Measurements from ENCODE around the gene NCBP2L. TPM values are rescaled to one million over a fixed set of nuclear protein-coding genes. Genes with fewer than 3 reads are reported as not detected.

The NCBP2L gene
- total RNA-seq, 1 donor from 2014 or later = not detected

DNA sequence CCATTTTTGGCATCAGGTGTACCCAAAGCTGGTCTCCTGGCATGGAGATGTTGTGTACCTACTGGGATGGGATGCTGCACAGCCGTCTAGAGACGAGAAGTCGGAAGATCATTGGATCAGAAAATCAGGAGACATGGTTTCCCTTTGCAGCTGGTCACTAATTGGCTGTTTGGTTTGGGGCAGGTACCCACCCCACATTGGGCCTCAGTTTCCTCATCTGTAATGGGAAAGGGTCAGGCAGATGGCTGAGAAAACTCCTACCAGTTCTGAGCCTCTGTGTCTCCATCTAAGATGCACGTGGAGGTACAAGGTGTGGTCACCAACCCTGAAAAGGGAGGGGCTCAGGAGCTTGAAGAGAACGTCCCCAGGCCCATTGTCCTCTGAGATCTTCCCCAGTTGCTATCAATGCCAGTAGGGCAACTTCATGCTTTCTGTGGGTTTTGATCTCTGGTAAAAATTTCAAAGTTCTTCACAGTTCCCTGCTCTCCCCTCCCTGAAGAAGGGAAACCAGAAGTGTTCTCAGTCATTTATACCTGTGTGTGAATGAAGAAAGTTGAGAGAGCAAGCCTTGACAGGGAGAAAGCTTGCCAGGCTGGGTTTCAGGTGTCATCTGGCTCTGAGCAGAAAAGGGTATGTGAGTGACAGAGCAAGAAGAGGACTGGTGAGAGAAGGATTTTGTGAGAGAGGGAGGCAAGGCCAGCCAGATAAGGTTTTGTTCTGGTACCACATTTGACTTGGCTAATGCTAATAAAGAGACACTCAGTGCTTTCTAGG is 17.0 kb upstream of the NCBP2L start:
- H3K4me1 ChIP-seq = peaks cover 32% of the 10 kb centered on the region
- H3K4me3 ChIP-seq = no peak overlapping the region
- no peak overlapping the region for H3K27ac ChIP-seq (replicated peaks)
- H3K27me3 ChIP-seq (ENCODE audit: low read depth) = no peaks in the 10 kb centered on the region
- DNase-seq = no peak
- TF ChIP-seq, protein P1, sequence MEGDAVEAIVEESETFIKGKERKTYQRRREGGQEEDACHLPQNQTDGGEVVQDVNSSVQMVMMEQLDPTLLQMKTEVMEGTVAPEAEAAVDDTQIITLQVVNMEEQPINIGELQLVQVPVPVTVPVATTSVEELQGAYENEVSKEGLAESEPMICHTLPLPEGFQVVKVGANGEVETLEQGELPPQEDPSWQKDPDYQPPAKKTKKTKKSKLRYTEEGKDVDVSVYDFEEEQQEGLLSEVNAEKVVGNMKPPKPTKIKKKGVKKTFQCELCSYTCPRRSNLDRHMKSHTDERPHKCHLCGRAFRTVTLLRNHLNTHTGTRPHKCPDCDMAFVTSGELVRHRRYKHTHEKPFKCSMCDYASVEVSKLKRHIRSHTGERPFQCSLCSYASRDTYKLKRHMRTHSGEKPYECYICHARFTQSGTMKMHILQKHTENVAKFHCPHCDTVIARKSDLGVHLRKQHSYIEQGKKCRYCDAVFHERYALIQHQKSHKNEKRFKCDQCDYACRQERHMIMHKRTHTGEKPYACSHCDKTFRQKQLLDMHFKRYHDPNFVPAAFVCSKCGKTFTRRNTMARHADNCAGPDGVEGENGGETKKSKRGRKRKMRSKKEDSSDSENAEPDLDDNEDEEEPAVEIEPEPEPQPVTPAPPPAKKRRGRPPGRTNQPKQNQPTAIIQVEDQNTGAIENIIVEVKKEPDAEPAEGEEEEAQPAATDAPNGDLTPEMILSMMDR (IDR thresholded peaks at IDR 0.05; ENCODE audit: borderline replicate concordance) = no peak
- no peaks in the 10 kb centered on the region for H3K36me3 ChIP-seq
- intact Hi-C loops (cut with micrococcal nuclease) = no loop called here
- no peaks in the 10 kb centered on the region for H3K9me3 ChIP-seq (replicated peaks)

DNA sequence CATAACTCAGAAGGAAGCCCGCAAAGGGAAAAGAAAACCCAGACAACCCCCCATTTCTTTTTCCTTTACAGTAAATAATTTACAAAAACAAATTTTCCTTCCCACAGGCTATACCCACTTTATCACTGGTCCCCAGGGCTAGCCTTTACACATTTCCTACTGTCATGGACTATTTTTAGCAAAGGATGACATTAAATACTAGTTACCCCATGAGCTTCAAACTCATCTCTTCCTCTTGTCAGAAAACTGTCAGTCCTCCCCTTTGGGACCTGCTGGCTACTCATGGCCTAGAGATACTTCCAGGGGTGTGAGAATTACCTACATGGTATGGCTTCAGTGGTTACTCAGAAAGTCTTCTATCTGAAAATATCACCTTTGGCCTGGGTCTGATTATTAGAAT is 13.9 kb upstream of the NCBP2L start:
- H3K4me1 ChIP-seq = peaks cover 30% of the 10 kb centered on the region
- intact Hi-C loops (cut with micrococcal nuclease) = no loop called here
- TF ChIP-seq, protein P1 (IDR thresholded peaks at IDR 0.05; ENCODE audit: borderline replicate concordance) = no peak
- H3K27ac ChIP-seq (replicated peaks) = no peak overlapping the region
- H3K27me3 ChIP-seq (ENCODE audit: low read depth) = no peaks in the 10 kb centered on the region
- H3K4me3 ChIP-seq = no peak overlapping the region
- no peaks in the 10 kb centered on the region for H3K36me3 ChIP-seq
- no peaks in the 10 kb centered on the region for H3K9me3 ChIP-seq (replicated peaks)
- no peak for DNase-seq

GRCh38 chrX:107764845-107765608 is 12.5 kb upstream of the NCBP2L start:
- H3K27ac ChIP-seq (replicated peaks) = no peak overlapping the region

DNA sequence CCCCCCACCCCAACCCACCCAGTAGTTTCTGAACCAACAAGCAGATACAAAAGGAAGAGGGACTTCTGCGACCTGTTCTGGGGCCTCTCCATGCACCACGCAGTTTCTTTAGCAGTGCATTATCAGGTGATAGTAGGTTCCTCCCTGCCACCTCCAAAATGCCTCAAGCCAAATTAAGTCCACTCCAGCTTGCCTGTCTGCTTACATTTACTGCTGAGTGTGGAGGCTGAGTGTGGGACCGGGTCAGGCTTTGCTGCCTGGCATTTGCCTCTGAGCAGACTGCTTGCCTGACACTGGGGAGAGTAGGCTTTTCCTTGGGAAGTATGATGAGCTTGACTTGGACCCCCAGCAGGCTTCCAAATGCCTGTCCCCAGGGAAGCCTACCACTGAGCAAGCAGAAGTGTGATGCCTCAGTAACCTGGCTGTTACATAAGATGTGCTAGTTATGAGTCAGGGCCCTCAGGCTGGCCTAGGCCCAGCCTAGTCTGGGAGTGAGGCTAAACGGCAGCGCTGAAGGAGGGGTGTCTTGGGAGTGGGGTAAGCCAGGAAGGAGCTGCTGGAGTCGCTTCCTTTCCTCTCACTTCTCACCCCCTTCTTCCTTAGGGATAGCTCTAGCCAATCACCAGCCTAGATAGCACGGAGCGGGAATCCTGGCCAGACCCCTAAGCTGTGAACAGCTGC is 10.9 kb upstream of the NCBP2L start:
- DNase-seq = peak; percentile 53
- TF ChIP-seq, protein P1 (IDR thresholded peaks at IDR 0.05; ENCODE audit: borderline replicate concordance) = no peak
- Histone ChIP-seq H3K4me3 (no peak overlapping the region), H3K36me3 (no peaks in the 10 kb centered on the region), H3K9me3 (replicated peaks) (no peaks in the 10 kb centered on the region), H3K27ac (replicated peaks) (peak overlapping the region; percentile 55), H3K27me3 (ENCODE audit: low read depth) (no peaks in the 10 kb centered on the region), H3K4me1 (peaks cover 28% of the 10 kb centered on the region)
- intact Hi-C loops (cut with micrococcal nuclease) = loop anchor here (5.0 kb wide), 1 partner anchor 34 kb away; no protein-coding TSS in a partner anchor

More at GRCh38 chrX:107764845-107765608, 12.5 kb upstream of the NCBP2L start:
- intact Hi-C loops (cut with micrococcal nuclease) = loop anchor here (5.0 kb wide), 1 partner anchor 33 kb away; no protein-coding TSS in a partner anchor
- no peak for DNase-seq
- Histone ChIP-seq H3K9me3 (replicated peaks) (no peaks in the 10 kb centered on the region), H3K36me3 (no peaks in the 10 kb centered on the region), H3K4me3 (no peak overlapping the region), H3K4me1 (peaks cover 30% of the 10 kb centered on the region), H3K27me3 (ENCODE audit: low read depth) (no peaks in the 10 kb centered on the region)
- TF ChIP-seq, protein P1 (IDR thresholded peaks at IDR 0.05; ENCODE audit: borderline replicate concordance) = no peak

DNA sequence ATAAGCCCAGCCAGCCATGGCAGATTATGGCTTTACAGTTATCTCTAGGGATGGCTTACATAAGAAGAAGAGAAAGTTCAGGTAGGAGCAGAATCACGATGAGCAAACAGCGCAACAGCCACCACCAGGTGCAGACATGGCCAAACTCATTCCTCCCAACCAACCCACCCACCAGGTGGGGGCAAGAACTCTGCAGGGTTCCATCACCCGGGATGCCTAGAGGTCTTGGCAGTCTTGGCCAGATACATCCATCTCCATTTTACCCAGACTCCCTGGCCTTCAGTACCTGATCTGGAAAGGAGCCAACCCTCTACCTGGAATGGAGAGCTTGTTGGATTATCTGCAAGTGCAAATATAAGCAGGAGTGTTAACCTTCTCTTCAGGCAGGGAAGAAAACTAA is 9.5 kb upstream of the NCBP2L start:
- Histone ChIP-seq H3K27me3 (ENCODE audit: low read depth) (no peaks in the 10 kb centered on the region), H3K27ac (replicated peaks) (no peak overlapping the region), H3K36me3 (no peaks in the 10 kb centered on the region), H3K9me3 (replicated peaks) (no peaks in the 10 kb centered on the region), H3K4me1 (peaks cover 23% of the 10 kb centered on the region), H3K4me3 (no peak overlapping the region)
- TF ChIP-seq, protein P1 (IDR thresholded peaks at IDR 0.05; ENCODE audit: borderline replicate concordance) = no peak
- DNase-seq = no peak
- intact Hi-C loops (cut with micrococcal nuclease) = loop anchor here (5.0 kb wide), 1 partner anchor 36 kb away; no protein-coding TSS in a partner anchor

Data from left ventricle myocardium inferior (tissue), 1 donor.